ENCODE results near the gene DNTT.

DNA sequence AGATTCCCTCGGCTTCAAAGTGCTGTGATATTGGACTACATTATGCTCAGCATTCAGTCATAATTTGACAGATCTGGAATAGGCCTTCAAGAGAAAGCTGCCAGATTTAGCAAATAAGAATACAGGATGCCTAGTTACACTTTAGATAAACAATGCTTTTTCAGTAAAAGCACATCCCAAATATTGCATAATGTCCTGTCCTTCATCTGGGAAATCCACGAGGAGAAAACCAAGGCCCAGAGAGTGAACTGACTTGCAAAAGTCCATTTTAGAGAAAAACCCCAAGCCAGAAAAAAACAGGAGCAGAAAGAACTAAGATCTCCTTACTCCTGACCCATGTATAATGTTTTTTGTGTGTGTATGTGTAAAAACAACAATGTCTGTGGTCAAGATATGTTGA is 20.9 kb upstream of the DNTT start:
- TF ChIP-seq YY1 (IDR thresholded peaks at IDR 0.05; ENCODE audit: insufficient read depth, insufficient read length) (no peak), SUZ12 (IDR thresholded peaks at IDR 0.05; ENCODE audit: extremely low read depth, insufficient read depth, insufficient read length) (no peak), ZNF274 (IDR thresholded peaks at IDR 0.05; ENCODE audit: low read depth, low read length) (no peak)

Measured in NT2/D1 (cell line).